HEK293T (cell line): Measurements from ENCODE around the gene OR10A4.

ENCODE experiments used
- ARNT ChIP-seq: fragments of 450-650 bp; IDR thresholded peaks from 2 replicates; pipeline ENCODE4 v1.6.1; 2017; ENCODE audit warnings: mild to moderate bottlenecking
- BHLHE40 ChIP-seq: fragments of 450-650 bp; IDR thresholded peaks from 2 replicates; pipeline ENCODE4 v1.6.1; 2016; ENCODE audit warnings: mild to moderate bottlenecking, moderate library complexity, borderline replicate concordance
- CTBP1 ChIP-seq: fragments of 450-650 bp; IDR thresholded peaks from 2 replicates; pipeline ENCODE4 v1.6.1; 2016; ENCODE audit warnings: borderline replicate concordance
- ELF4 ChIP-seq: fragments of 450-650 bp; IDR thresholded peaks from 2 replicates; pipeline ENCODE4 v1.6.1; 2017; ENCODE audit warnings: antibody characterized with exemption
- FOXA1 ChIP-seq: fragments of 450-650 bp; IDR thresholded peaks from 2 replicates; pipeline ENCODE4 v1.6.1; 2016; ENCODE audit warnings: mild to moderate bottlenecking
- FOXK2 ChIP-seq: fragments of 450-650 bp; IDR thresholded peaks from 2 replicates; pipeline ENCODE4 v1.6.1; 2016; ENCODE audit warnings: mild to moderate bottlenecking
- FOXM1 ChIP-seq: fragments of 450-650 bp; IDR thresholded peaks from 2 replicates; pipeline ENCODE4 v1.6.1; 2017; ENCODE audit warnings: mild to moderate bottlenecking, borderline replicate concordance
- LEF1 ChIP-seq: fragments of 450-650 bp; IDR thresholded peaks from 2 replicates; pipeline ENCODE4 v1.6.1; 2017; ENCODE audit warnings: mild to moderate bottlenecking, borderline replicate concordance
- NFRKB ChIP-seq: fragments of 450-650 bp; IDR thresholded peaks from 2 replicates; pipeline ENCODE4 v1.6.1; 2016; ENCODE audit warnings: mild to moderate bottlenecking, moderate library complexity
- SP1 ChIP-seq: fragments of 450-650 bp; IDR thresholded peaks from 2 replicates; pipeline ENCODE4 v1.6.1; 2017
- SUZ12 ChIP-seq: fragments of 450-650 bp; IDR thresholded peaks from 2 replicates; pipeline ENCODE4 v1.6.1; 2016; ENCODE audit warnings: mild to moderate bottlenecking
- TARDBP ChIP-seq: fragments of 450-650 bp; IDR thresholded peaks from 2 replicates; pipeline ENCODE4 v1.6.1; 2016
- TF ChIP-seq, protein P1 (sequence below): fragments of 450-650 bp; IDR thresholded peaks from 2 replicates; pipeline ENCODE4 v1.6.1; 2016

DNA sequence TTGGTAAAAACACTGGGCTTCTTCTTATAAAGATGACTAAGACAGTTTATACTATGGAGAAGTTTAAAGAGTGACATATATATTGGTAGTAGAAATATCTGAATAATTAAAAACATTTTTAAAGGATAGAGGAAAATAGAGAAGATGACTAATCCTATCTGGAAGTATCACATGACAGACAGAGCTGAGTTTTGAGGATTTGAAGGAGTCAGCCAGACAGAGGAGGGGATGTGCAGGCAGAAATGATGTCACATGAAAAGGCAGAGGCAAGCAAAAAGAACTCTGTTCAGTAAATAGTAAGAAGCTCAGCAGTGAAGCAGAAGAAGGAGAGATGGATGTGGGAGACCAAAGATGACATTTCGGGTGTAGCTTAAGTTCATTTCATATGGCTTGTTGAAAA, 12.0 kb upstream of the OR10A4 start:
- TF ChIP-seq TARDBP (no peak), ARNT (no peak), FOXA1 (no peak), ELF4 (no peak), CTBP1 (no peak), BHLHE40 (no peak), SUZ12 (no peak), FOXM1 (no peak), NFRKB (no peak), FOXK2 (no peak), SP1 (no peak), LEF1 (no peak)
- TF ChIP-seq, protein P1, sequence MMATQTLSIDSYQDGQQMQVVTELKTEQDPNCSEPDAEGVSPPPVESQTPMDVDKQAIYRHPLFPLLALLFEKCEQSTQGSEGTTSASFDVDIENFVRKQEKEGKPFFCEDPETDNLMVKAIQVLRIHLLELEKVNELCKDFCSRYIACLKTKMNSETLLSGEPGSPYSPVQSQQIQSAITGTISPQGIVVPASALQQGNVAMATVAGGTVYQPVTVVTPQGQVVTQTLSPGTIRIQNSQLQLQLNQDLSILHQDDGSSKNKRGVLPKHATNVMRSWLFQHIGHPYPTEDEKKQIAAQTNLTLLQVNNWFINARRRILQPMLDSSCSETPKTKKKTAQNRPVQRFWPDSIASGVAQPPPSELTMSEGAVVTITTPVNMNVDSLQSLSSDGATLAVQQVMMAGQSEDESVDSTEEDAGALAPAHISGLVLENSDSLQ, result no peak
